Astrocyte (in vitro differentiated cells and primary cell): ENCODE measurements around the gene CA12. TPM values are rescaled to one million over a fixed set of nuclear protein-coding genes. Genes with fewer than 3 reads are reported as not detected.
A peak's percentile ranks its signal among the peaks of the same experiment; 100 is the strongest.

Experiments used
- DNase-seq: peaks from one replicate; pipeline ENCODE4 v3.0.0-alpha.2; 2010; ENCODE audit warnings: low read depth
- FAIRE-seq: peaks from 2 replicates; lab custom pipeline; 2011; peaks lifted over from hg19 to GRCh38; lab: Jason Lieb, UNC
- H2AFZ ChIP-seq: 2 replicates; pipeline ENCODE4 v1.6.0; 2012; ENCODE audit warnings: low read depth, low read length, inconsistent platforms
- H3K27ac ChIP-seq: 2 replicates; pipeline ENCODE4 v1.5.1; 2011; ENCODE audit warnings: low read depth, low read length, inconsistent platforms
- H3K27me3 ChIP-seq: 2 replicates; pipeline ENCODE4 v1.6.0; 2011; ENCODE audit warnings: low read length, inconsistent platforms; ENCODE audit not compliant: insufficient read depth
- H3K36me3 ChIP-seq: 2 replicates; pipeline ENCODE4 v1.5.1; 2011; ENCODE audit warnings: low read length, inconsistent platforms; ENCODE audit not compliant: insufficient read depth
- H3K4me1 ChIP-seq: 2 replicates; pipeline ENCODE4 v1.5.1; 2011; ENCODE audit warnings: low read length, inconsistent platforms; ENCODE audit not compliant: insufficient read depth
- H3K4me2 ChIP-seq: 2 replicates; pipeline ENCODE4 v1.6.0; 2012; ENCODE audit warnings: low read length, inconsistent platforms
- H3K4me3 ChIP-seq: 2 replicates; pipeline ENCODE4 v1.5.1; 2011; ENCODE audit warnings: low read depth, mild to moderate bottlenecking, low read length, inconsistent platforms; ENCODE audit not compliant: insufficient read depth
- H3K79me2 ChIP-seq: 2 replicates; pipeline ENCODE4 v1.6.0; 2012; ENCODE audit warnings: mild to moderate bottlenecking, low read length, inconsistent platforms; ENCODE audit not compliant: insufficient read depth
- H3K9ac ChIP-seq: 2 replicates; pipeline ENCODE4 v1.6.0; 2012; ENCODE audit warnings: mild to moderate bottlenecking, low read length, inconsistent platforms
- H3K9me3 ChIP-seq: 2 replicates; pipeline ENCODE4 v1.5.1; 2012; ENCODE audit warnings: low read depth, mild to moderate bottlenecking, low read length, inconsistent platforms; ENCODE audit not compliant: insufficient read depth
- H4K20me1 ChIP-seq: 2 replicates; pipeline ENCODE4 v1.6.0; 2012; ENCODE audit warnings: low read length, inconsistent platforms; ENCODE audit not compliant: insufficient read depth
- H3K27ac Mint-ChIP-seq: one replicate; pipeline ENCODE4 v1.8.0; 2021; ENCODE audit warnings: mild to moderate bottlenecking, mixed read lengths; ENCODE audit not compliant: unreplicated experiment
- H3K27me3 Mint-ChIP-seq: one replicate; pipeline ENCODE4 v1.8.0; 2021; ENCODE audit warnings: low read depth, mixed read lengths; ENCODE audit not compliant: unreplicated experiment
- H3K36me3 Mint-ChIP-seq: one replicate; pipeline ENCODE4 v1.8.0; 2021; ENCODE audit warnings: low read depth, mixed read lengths; ENCODE audit not compliant: unreplicated experiment
- H3K4me1 Mint-ChIP-seq: one replicate; pipeline ENCODE4 v1.8.0; 2021; ENCODE audit warnings: low read depth, mixed read lengths; ENCODE audit not compliant: unreplicated experiment
- H3K4me3 Mint-ChIP-seq: one replicate; pipeline ENCODE4 v1.8.0; 2021; ENCODE audit warnings: mild to moderate bottlenecking, moderate library complexity, mixed read lengths; ENCODE audit not compliant: unreplicated experiment
- H3K9me3 Mint-ChIP-seq: one replicate; pipeline ENCODE4 v1.8.0; 2021; ENCODE audit warnings: mild to moderate bottlenecking, mixed read lengths; ENCODE audit not compliant: unreplicated experiment
- CTCF ChIP-seq: IDR thresholded peaks from 2 replicates; pipeline ENCODE4 v1.5.1; 2011; ENCODE audit warnings: low read depth, mild to moderate bottlenecking, inconsistent platforms, low read length, moderate library complexity; ENCODE audit not compliant: insufficient read depth
- EZH2 ChIP-seq: IDR thresholded peaks from 2 replicates; pipeline ENCODE4 v1.6.1; 2012; ENCODE audit warnings: mild to moderate bottlenecking, low read length, inconsistent platforms; ENCODE audit not compliant: insufficient read depth
- total RNA-seq: library from RNA; stranded (reverse); gene quantifications from 2 replicates; pipeline ENCODE4 v1.2.1, GENCODE V29; 2021

Gene CA12
- total RNA-seq, 1 donor from 2014 or later, result 0.54 TPM

DNA sequence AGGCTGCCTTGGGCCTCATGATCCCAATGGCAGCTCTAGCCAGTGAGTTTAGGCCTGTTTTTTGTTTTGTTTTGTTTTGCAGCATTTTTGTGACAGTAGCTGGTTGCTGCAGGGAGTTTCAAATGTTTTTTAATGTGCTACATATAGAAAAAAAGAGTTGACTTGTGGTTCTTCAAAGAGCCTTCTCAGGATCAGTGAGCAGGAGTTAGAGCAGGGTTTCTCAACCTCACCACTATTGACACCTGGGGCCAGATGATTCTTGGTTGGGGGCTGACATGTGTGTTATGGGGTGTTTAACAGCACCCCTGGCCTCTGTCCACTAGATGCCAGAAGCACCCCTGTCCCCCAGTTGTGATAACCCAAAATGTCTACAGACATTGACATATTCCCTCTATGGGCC is 86.3 kb downstream of the CA12 start:
- Mint-ChIP-seq H3K36me3 (peaks cover 25% of the 10 kb centered on the region), H3K27ac (no peak overlapping the region), H3K9me3 (no peaks in the 10 kb centered on the region), H3K4me1 (peaks cover 10% of the 10 kb centered on the region), H3K27me3 (no peaks in the 10 kb centered on the region), H3K4me3 (no peak overlapping the region)
- FAIRE-seq (no peak), DNase-seq (no peak)
- Histone ChIP-seq H3K27me3 (no peaks in the 10 kb centered on the region), H3K79me2 (no peaks in the 10 kb centered on the region), H3K4me1 (peaks cover 18% of the 10 kb centered on the region), H3K9ac (no peak overlapping the region), H3K9me3 (no peaks in the 10 kb centered on the region), H4K20me1 (no peaks in the 10 kb centered on the region), H2AFZ (no peak overlapping the region), H3K36me3 (peaks cover 4% of the 10 kb centered on the region), H3K4me2 (no peak overlapping the region), H3K4me3 (no peak overlapping the region), H3K27ac (no peak overlapping the region)
- no peak for TF ChIP-seq EZH2
- TF ChIP-seq CTCF, result no peak

DNA sequence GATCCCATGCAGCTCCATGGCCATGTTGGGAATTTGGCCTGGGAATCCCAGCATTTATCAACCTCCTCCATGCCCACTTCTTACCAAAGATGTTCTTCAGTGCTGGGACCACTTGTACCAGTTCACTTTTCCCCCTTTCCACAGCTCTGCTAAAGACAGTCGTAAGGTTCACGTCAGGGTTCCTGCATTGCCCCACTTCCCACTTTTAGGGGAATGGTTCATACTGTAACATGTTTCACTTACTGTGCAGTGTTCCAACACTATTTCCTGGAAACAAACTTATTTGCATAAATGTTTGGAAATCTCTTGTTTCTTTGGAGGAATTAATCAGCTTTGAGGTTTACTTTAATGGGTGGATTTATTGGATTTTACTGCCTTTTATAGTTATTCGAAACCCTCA is 87.3 kb downstream of the CA12 start:
- H3K9ac ChIP-seq, result no peak overlapping the region
- TF ChIP-seq EZH2 (no peak), CTCF (no peak)
- no peak overlapping the region for H3K27ac ChIP-seq
- Mint-ChIP-seq H3K9me3 (no peaks in the 10 kb centered on the region), H3K36me3 (peaks cover 18% of the 10 kb centered on the region), H3K4me3 (no peak overlapping the region), H3K27me3 (no peaks in the 10 kb centered on the region), H3K27ac (no peak overlapping the region), H3K4me1 (peaks cover 10% of the 10 kb centered on the region)
- H3K79me2 ChIP-seq, result no peaks in the 10 kb centered on the region
- no peak overlapping the region for H3K4me3 ChIP-seq
- H2AFZ ChIP-seq, result no peak overlapping the region
- no peaks in the 10 kb centered on the region for H4K20me1 ChIP-seq
- H3K36me3 ChIP-seq, result peaks cover 4% of the 10 kb centered on the region
- no peak overlapping the region for H3K4me2 ChIP-seq
- H3K4me1 ChIP-seq, result peaks cover 18% of the 10 kb centered on the region
- FAIRE-seq (no peak), DNase-seq (no peak)
- no peaks in the 10 kb centered on the region for H3K9me3 ChIP-seq
- no peaks in the 10 kb centered on the region for H3K27me3 ChIP-seq

GRCh38 chr15:63292771-63293170 is 88.9 kb downstream of the CA12 start:
- no peaks in the 10 kb centered on the region for H3K27me3 ChIP-seq
- TF ChIP-seq EZH2 (no peak), CTCF (no peak)
- H3K9ac ChIP-seq, result no peak overlapping the region
- no peaks in the 10 kb centered on the region for H3K27me3 Mint-ChIP-seq
- H3K4me1 Mint-ChIP-seq, result peaks cover 15% of the 10 kb centered on the region
- H3K9me3 Mint-ChIP-seq, result no peaks in the 10 kb centered on the region
- H2AFZ ChIP-seq, result no peak overlapping the region
- DNase-seq (no peak), FAIRE-seq (no peak)
- no peak overlapping the region for H3K27ac Mint-ChIP-seq
- H3K4me3 ChIP-seq, result no peak overlapping the region
- peaks cover 14% of the 10 kb centered on the region for H3K36me3 Mint-ChIP-seq
- H3K79me2 ChIP-seq, result no peaks in the 10 kb centered on the region
- no peaks in the 10 kb centered on the region for H4K20me1 ChIP-seq
- H3K4me2 ChIP-seq, result no peak overlapping the region
- H3K4me1 ChIP-seq, result peaks cover 18% of the 10 kb centered on the region
- peaks cover 3% of the 10 kb centered on the region for H3K36me3 ChIP-seq
- no peaks in the 10 kb centered on the region for H3K9me3 ChIP-seq
- peak overlapping the region; percentile 95 for H3K27ac ChIP-seq
- H3K4me3 Mint-ChIP-seq, result no peak overlapping the region
